Activated T-cell treated with anti-CD3 and anti-CD28 coated beads for 4 hours (primary cell): Measurements from ENCODE around the gene SCML2.
"Not testable (repeated sequence)": the region's sequence is repeated elsewhere in the genome, so short reads cannot be mapped to it uniquely, and the experiment has no call there.

Source experiments
- DNase-seq: peaks from one replicate; pipeline ENCODE4 v3.0.0-alpha.2; 2020

Gene SCML2

DNA sequence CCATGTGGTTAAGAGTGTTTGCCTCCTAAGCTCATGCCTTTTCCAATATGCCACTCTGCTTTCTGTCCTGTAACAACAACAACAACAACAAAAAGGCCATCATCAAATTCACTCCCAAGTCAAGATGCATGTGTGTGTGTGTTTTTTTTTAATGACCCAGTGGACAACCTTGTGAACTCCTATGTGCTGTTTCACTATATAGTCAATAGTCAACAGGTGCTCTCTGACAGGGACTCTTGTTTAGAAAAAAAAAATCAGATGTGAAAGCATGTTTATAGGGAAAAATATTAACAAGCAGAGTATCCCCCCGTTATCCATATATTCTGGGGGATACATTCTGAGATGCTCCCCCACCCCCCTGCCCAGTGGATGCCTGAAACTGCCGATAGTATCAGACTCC is 83.2 kb downstream of the SCML2 start:
- DNase-seq = no peak

DNA sequence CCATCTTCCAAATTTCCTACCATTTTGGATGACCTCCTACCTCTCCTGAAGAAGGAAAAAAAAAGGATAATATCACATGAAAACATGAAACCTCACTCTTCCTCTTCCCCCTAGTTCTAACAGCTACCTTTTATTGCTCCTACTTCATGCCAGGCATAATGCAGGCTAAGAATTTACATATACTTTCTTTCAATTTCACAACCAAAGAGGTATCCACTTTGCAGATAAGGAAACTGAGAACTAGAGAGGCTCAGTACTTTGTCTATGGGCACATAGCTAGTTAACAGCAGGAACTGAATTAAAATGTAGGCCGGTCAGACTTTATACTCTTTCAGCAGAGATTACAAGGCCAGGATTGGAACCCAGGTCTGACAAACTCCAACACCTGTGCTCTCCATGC is 99.4 kb downstream of the SCML2 start:
- DNase-seq = no peak

DNA sequence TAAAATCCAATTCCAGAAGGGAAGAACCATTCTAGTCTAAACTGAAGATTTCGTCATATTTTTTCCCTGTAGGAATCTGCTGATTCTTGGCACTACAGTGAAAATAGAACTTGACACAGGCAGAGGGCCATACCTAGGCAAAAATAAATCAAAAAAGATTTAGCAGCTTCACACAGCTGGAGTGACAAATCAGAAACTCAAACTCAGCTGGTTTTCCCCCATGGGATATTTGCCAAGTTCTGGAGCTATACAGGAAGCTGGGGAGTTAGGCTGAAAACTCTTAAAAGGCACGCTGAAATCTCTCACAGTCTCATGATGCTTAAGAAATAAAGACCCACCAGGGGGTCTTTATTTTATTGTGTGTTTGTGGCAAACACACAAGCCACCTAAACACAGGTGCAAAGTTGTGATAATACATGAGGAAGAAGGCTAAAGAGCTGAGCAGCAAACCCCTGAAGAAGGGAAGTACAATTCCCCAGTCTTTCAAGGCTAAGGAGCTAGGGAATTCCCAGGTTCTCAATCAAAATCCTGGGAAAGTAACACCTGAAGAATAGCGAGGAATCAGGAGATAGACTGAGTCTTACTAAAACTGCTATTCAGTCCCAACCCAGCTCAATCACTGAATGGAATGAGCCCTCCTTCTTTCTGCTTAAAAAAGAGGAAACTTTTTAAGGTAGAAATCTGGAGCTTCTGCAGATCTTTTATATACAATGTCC is 101.7 kb downstream of the SCML2 start:
- no peak for DNase-seq

DNA sequence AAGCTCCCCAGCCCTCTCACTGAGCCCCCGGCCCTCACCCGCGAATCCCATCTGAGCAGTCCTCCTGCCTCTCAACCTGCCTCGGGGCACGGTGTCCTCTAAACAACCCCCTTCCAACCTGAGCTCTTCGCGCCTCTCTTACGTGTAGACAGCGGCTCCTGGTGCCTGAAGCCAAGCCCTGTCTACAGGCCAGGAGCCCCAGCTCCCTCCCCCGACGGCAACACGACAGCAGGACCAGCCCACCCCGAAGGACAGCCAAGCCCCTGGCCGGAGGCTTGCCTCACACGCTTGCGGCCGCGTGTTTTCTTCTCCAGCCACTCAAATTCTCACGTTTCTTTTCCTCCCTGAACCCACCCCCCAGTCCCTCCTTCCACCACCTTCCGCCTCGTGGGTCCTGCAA is 124.8 kb downstream of the SCML2 start:
- not testable (repeated sequence) for DNase-seq

DNA sequence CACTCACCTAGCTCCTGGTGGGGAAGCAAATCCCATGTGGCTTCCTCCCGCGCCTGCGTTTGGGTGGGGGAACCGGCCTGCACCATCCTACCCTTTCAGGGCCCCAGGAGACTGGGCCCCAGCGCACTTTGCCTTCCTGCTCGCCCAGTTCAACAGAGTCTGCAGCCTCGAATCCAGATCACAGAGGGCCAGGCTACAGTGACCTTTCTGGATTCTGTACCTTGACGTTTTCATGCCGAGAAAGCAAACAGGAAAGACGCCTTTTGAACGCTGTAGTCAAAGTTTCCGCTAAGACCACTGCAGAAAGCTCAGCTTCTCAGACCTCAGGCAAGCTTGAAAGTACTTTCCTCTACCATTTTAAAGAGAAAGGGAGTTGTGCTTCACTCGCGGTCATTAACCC is 126.4 kb downstream of the SCML2 start:
- DNase-seq = no peak

DNA sequence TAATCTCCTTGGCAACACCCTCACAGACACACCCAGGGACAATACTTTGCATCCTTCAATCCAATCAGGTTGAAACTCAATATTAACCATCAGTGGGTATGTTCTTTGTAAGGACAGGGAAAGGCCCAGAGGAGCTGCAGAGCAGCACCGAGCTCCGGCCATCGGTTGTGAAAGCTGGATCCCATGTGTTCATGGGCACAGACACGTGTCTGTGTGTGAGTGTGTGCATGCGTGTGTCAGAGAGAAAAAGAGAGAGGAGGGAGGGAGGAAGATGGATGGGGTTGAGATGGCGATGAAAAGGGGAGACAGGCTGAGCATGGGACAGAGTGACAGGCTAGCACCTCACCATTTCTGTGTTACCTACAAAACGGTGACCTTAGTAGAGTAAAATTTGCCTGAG is 127.0 kb downstream of the SCML2 start:
- DNase-seq = no peak

DNA sequence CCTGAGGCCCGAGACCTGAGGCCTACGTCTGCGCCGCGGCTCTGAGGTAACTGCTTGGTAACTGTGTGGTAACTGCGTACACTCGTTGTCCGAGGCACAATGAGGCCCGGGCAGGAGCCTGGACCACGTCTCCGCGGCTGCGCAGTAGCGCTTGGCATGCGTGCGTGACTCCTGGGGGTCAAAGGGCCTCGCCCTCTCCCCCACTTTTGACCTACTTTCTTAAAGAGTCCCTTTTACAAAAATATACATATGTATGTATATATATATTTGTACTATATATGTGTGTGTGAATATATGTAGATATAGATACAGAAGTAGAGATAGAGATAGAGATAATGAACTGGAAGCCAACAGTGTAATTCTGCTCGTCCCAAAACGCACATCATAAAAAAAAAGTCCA is 133.7 kb downstream of the SCML2 start, which contains the start of gene BEND2:
BEND2 (minus strand) TSS at position 101 of the 400 bp plus-strand sequence. CDS start 136 bp downstream, outside the sequence.
- no peak for DNase-seq

DNA sequence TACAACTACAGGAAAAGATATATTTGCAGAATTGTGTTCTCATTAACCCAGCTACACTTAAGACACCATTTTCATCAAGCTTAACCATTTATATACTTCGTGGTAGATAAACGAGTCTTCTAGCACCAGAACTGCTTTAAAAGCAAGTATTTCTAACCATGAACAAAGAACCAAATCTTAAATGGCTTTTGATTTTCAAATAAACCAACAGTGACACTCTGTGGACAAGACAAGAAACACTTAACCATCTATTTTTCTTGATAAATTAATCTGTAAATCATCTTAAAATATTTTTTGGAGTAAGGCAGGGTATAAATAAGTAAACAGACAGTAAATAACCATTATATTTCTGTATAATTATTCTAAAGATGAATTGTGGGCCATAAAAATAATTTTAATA is 144.0 kb downstream of the SCML2 start:
- no peak for DNase-seq

DNA sequence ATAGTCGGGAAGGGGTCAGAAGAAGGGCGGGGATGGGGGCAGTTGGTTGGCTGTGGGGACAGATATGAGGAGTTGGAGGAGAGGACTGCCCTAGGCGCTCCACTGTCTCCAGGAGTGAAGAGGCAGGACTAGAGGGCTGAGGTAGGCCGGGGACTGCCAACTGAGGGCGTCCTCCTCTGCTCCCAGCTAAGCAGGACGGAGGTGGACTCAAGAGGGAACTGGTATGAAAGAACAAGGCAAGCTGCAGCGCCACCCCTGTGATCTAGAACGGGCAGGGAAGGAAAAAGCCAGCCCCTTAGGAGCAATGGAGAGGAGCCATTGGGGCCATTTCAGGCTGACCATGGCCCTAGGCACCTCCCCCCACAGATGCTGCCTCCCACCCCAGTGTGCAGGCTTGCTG is 147.8 kb downstream of the SCML2 start:
- DNase-seq = no peak

DNA sequence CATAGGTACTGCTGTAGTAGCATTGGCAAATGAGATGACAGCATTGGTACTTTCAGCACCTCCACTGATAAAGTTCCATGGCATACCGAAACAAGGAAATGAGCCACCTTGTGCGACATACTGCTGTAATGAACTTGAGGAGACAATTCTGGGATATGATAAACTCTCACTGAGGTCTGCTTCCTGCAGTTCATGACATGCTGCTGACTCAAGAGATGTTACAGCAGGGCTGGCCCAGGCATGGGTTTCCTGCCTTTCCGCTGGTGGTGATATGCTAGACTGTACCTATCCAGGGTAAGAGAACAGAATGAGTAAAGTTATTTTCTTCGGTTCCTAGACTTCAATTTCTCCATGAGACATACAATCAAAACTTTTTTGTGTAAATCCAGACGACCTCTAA is 150.9 kb downstream of the SCML2 start:
- no peak for DNase-seq

DNA sequence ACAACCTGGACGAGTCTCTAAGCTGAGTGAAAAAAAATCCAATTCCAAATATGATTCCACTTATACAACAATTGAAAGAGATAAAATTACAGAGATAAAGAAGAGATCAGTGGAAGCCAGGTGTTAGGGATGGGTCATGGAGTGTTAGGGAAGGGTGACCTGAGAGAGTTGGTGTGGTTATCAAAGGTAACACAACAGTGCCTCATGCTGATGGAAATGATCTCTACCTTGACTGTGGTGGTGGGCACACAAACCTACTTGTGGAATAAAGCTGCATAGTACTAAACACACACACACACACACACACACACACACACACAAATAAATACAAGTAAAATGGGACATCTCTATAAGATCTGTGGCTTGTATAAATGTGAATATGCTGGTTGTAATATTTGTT is 159.8 kb downstream of the SCML2 start:
- no peak for DNase-seq
